Progenitor cell of endocrine pancreas (in vitro differentiated cells): Measurements from ENCODE around the gene LGALS14. TPM values are rescaled to one million over a fixed set of nuclear protein-coding genes. Genes with fewer than 3 reads are reported as not detected.

ENCODE experiments used
- DNase-seq: peaks from one replicate; pipeline ENCODE4 v3.0.0; 2021; ENCODE audit warnings: low spot score; ENCODE audit not compliant: unreplicated experiment
- H3K27ac Mint-ChIP-seq: 2 replicates; pipeline ENCODE4 v1.8.0; 2021; ENCODE audit warnings: mild to moderate bottlenecking, moderate library complexity, mixed read lengths
- H3K27me3 Mint-ChIP-seq: 2 replicates; pipeline ENCODE4 v1.8.0; 2021; ENCODE audit warnings: mixed read lengths
- H3K36me3 Mint-ChIP-seq: 2 replicates; pipeline ENCODE4 v1.8.0; 2022; ENCODE audit warnings: mixed read lengths; ENCODE audit not compliant: insufficient read depth
- H3K4me1 Mint-ChIP-seq: 2 replicates; pipeline ENCODE4 v1.8.0; 2021; ENCODE audit warnings: low read depth, mixed read lengths
- H3K4me3 Mint-ChIP-seq: 2 replicates; pipeline ENCODE4 v1.8.0; 2021; ENCODE audit warnings: low read depth, mild to moderate bottlenecking, moderate library complexity, mixed read lengths
- H3K9me3 Mint-ChIP-seq: 2 replicates; pipeline ENCODE4 v1.8.0; 2021; ENCODE audit warnings: low read depth, mixed read lengths
- CTCF ChIP-seq: fragments of 200-600 bp; sonication (generic); IDR thresholded peaks from one replicate; pipeline ENCODE4 v1.5.0; 2021; ENCODE audit warnings: antibody characterized with exemption, mild to moderate bottlenecking; ENCODE audit not compliant: unreplicated experiment
- total RNA-seq: library from RNA; stranded (reverse); gene quantifications from 2 replicates; pipeline ENCODE4 v1.2.1, GENCODE V29; 2021

The LGALS14 gene
- total RNA-seq, 1 donor from 2014 or later = not detected

- H3K27ac Mint-ChIP-seq = no peak overlapping the region
- DNase-seq = no peak
- peaks cover 66% of the 10 kb centered on the region for H3K27me3 Mint-ChIP-seq
Measured at GRCh38 chr19:39745643-39746042, 41.4 kb downstream of the LGALS14 start.

GRCh38 chr19:39746836-39747529 lies 42.7 kb downstream of the LGALS14 start:
- Mint-ChIP-seq H3K4me3 (no peak overlapping the region), H3K4me1 (no peaks in the 10 kb centered on the region), H3K27me3 (peaks cover 69% of the 10 kb centered on the region), H3K36me3 (no peaks in the 10 kb centered on the region), H3K27ac (no peak overlapping the region), H3K9me3 (no peaks in the 10 kb centered on the region)
- TF ChIP-seq CTCF = peak; percentile 7
- DNase-seq = no peak

More at GRCh38 chr19:39745643-39746042, 41.4 kb downstream of the LGALS14 start:
- Mint-ChIP-seq H3K9me3 (no peaks in the 10 kb centered on the region), H3K4me3 (no peak overlapping the region), H3K36me3 (no peaks in the 10 kb centered on the region), H3K4me1 (peaks cover 4% of the 10 kb centered on the region)
- TF ChIP-seq CTCF = no peak

- no peaks in the 10 kb centered on the region for H3K9me3 Mint-ChIP-seq
- no peak overlapping the region for H3K4me3 Mint-ChIP-seq
- TF ChIP-seq CTCF = no peak
- no peak for DNase-seq
- no peaks in the 10 kb centered on the region for H3K36me3 Mint-ChIP-seq
- no peaks in the 10 kb centered on the region for H3K4me1 Mint-ChIP-seq
- H3K27me3 Mint-ChIP-seq = peaks cover 48% of the 10 kb centered on the region
- H3K27ac Mint-ChIP-seq = no peak overlapping the region
Measured at GRCh38 chr19:39749981-39750380, 45.7 kb downstream of the LGALS14 start.

GRCh38 chr19:39752390-39752789 lies 48.1 kb downstream of the LGALS14 start:
- Mint-ChIP-seq H3K4me1 (no peaks in the 10 kb centered on the region), H3K4me3 (no peak overlapping the region), H3K27ac (no peak overlapping the region), H3K9me3 (no peaks in the 10 kb centered on the region), H3K27me3 (peaks cover 36% of the 10 kb centered on the region), H3K36me3 (no peaks in the 10 kb centered on the region)
- DNase-seq = no peak
- TF ChIP-seq CTCF = no peak

- Mint-ChIP-seq H3K9me3 (no peaks in the 10 kb centered on the region), H3K4me1 (no peaks in the 10 kb centered on the region), H3K36me3 (no peaks in the 10 kb centered on the region), H3K4me3 (no peak overlapping the region), H3K27me3 (peaks cover 33% of the 10 kb centered on the region), H3K27ac (no peak overlapping the region)
- TF ChIP-seq CTCF = no peak
- DNase-seq = no peak
Measured at GRCh38 chr19:39752795-39753194, 48.5 kb downstream of the LGALS14 start.
